ENCODE data around the gene NELFB. TPM values are rescaled to one million over a fixed set of nuclear protein-coding genes. Genes with fewer than 3 reads are reported as not detected.
A peak's percentile ranks its signal among the peaks of the same experiment; 100 is the strongest.

NELFB gene
- total and polyA plus RNA-seq, 9 of the 15 experiments (the other 6 are each of a cell fraction or from before 2014, with no cell fraction given): 0.24 to 84.0 (median 29.7) TPM

- TF ChIP-seq CHD7 (IDR thresholded peaks at IDR 0.05; ENCODE audit: low read depth, low read length): no peak
- TF ChIP-seq NR2C1 (IDR thresholded peaks at IDR 0.05): no peak
- TF ChIP-seq NR2C1 (tag; IDR thresholded peaks at IDR 0.05): no peak
- no peak for TF ChIP-seq ZNF311 (CRISPR knock-in tag; IDR thresholded peaks at IDR 0.05)
- TF ChIP-seq ZNF639 (CRISPR knock-in tag; conservative IDR thresholded peaks at IDR 0.05 in 1 of 2, IDR thresholded peaks at IDR 0.05 in 1 of 2): no peak
- no peak for TF ChIP-seq RHOXF2B (CRISPR knock-in tag; conservative IDR thresholded peaks at IDR 0.05)
- TF ChIP-seq RBM22 (IDR thresholded peaks at IDR 0.05; ENCODE audit: low read depth, low read length, poor library complexity, severe bottlenecking): peak; percentile 56
- no peak for TF ChIP-seq E2F8 (IDR thresholded peaks at IDR 0.05; ENCODE audit: low read depth, partially characterized antibody)
- TF ChIP-seq ZFP1 (CRISPR knock-in tag; IDR thresholded peaks at IDR 0.05): no peak
- no peak for TF ChIP-seq CTBP1 (IDR thresholded peaks at IDR 0.05; ENCODE audit: borderline replicate concordance)
Measured at GRCh38 chr9:137220317-137221094, 34.6 kb upstream of the NELFB start (continued).
